WTC11 (cell line): ENCODE results near the gene ZFPL1. TPM values are rescaled to one million over a fixed set of nuclear protein-coding genes. Genes with fewer than 3 reads are reported as not detected.

Source experiments
- ATF6 ChIP-seq: sonication (generic); formaldehyde crosslinking; IDR thresholded peaks from 2 replicates; pipeline ENCODE4 v1.8.1; 2023; ENCODE audit warnings: mild to moderate bottlenecking, missing genetic modification reagents
- E2F4 ChIP-seq: sonication (generic); formaldehyde crosslinking; IDR thresholded peaks from 2 replicates; pipeline ENCODE4 v1.8.1; 2022; ENCODE audit warnings: low read depth, mild to moderate bottlenecking, moderate library complexity, missing genetic modification reagents, borderline replicate concordance
- ELF4 ChIP-seq: sonication (generic); formaldehyde crosslinking; IDR thresholded peaks from 2 replicates; pipeline ENCODE4 v1.8.1; 2022; ENCODE audit warnings: low read depth, mild to moderate bottlenecking, moderate library complexity, missing genetic modification reagents
- ETV6 ChIP-seq: sonication (generic); formaldehyde crosslinking; IDR thresholded peaks from 2 replicates; pipeline ENCODE4 v1.8.1; 2022; ENCODE audit warnings: mild to moderate bottlenecking, missing genetic modification reagents
- FOXP1 ChIP-seq: sonication (generic); formaldehyde crosslinking; IDR thresholded peaks from 2 replicates; pipeline ENCODE4 v1.8.0; 2022; ENCODE audit warnings: missing genetic modification reagents, mild to moderate bottlenecking, moderate library complexity, borderline replicate concordance
- GTF2I ChIP-seq: fragments of 250-450 bp; sonication (Bioruptor Pico); conservative IDR thresholded peaks from 2 replicates; pipeline ENCODE4 v1.4.0; 2021; ENCODE audit warnings: mild to moderate bottlenecking
- IRF1 ChIP-seq: sonication (generic); formaldehyde crosslinking; IDR thresholded peaks from 2 replicates; pipeline ENCODE4 v1.8.0; 2023; ENCODE audit warnings: missing genetic modification reagents
- JUN ChIP-seq: sonication (generic); formaldehyde crosslinking; IDR thresholded peaks from 2 replicates; pipeline ENCODE4 v1.8.0; 2023; ENCODE audit warnings: mild to moderate bottlenecking, missing genetic modification reagents
- RELA ChIP-seq: sonication (generic); formaldehyde crosslinking; IDR thresholded peaks from 2 replicates; pipeline ENCODE4 v1.8.1; 2022; ENCODE audit warnings: missing genetic modification reagents, mild to moderate bottlenecking, borderline replicate concordance
- SOX15 ChIP-seq: fragments of 250-450 bp; sonication (Bioruptor Pico); IDR thresholded peaks from 2 replicates; pipeline ENCODE4 v1.9.0; 2021; ENCODE audit warnings: mild to moderate bottlenecking
- TCF7 ChIP-seq: sonication (generic); formaldehyde crosslinking; IDR thresholded peaks from 2 replicates; pipeline ENCODE4 v1.8.0; 2022; ENCODE audit warnings: mild to moderate bottlenecking, low read depth, missing genetic modification reagents, moderate library complexity
- TP53 ChIP-seq: sonication (generic); formaldehyde crosslinking; IDR thresholded peaks from 2 replicates; pipeline ENCODE4 v1.8.1; 2023; ENCODE audit warnings: mild to moderate bottlenecking, missing genetic modification reagents
- ZNF423 ChIP-seq: fragments of 250-450 bp; sonication (Bioruptor Pico); IDR thresholded peaks from 2 replicates; pipeline ENCODE4 v2.1.2; 2022; ENCODE audit warnings: mild to moderate bottlenecking, moderate library complexity
- total RNA-seq: library from RNA; stranded (reverse); gene quantifications from 3 replicates; pipeline ENCODE4 v1.2.3, GENCODE V29; 2021
- TF ChIP-seq, protein P1 (sequence below): sonication (generic); formaldehyde crosslinking; IDR thresholded peaks from 2 replicates; pipeline ENCODE4 v1.8.1; 2023; ENCODE audit warnings: mild to moderate bottlenecking, moderate library complexity, missing genetic modification reagents
- TF ChIP-seq, protein P2 (sequence below): fragments of 250-450 bp; sonication (Bioruptor Pico); IDR thresholded peaks from 2 replicates; pipeline ENCODE4 v1.8.0; 2021; ENCODE audit warnings: mild to moderate bottlenecking
- TF ChIP-seq, protein P3 (sequence below): fragments of 250-450 bp; sonication (Bioruptor Pico); conservative IDR thresholded peaks from 2 replicates; pipeline ENCODE4 v1.9.0; 2021; ENCODE audit warnings: mild to moderate bottlenecking
- TF ChIP-seq, protein P4 (sequence below): sonication (generic); formaldehyde crosslinking; IDR thresholded peaks from 2 replicates; pipeline ENCODE4 v1.8.0; 2023; ENCODE audit warnings: mild to moderate bottlenecking, missing genetic modification reagents
- TF ChIP-seq, protein P5 (sequence below): sonication (generic); formaldehyde crosslinking; IDR thresholded peaks from 2 replicates; pipeline ENCODE4 v1.8.1; 2022; ENCODE audit warnings: missing genetic modification reagents, borderline replicate concordance
- TF ChIP-seq, protein P6 (sequence below): fragments of 250-450 bp; sonication (Bioruptor Pico); IDR thresholded peaks from 2 replicates; pipeline ENCODE4 v1.9.0; 2021; ENCODE audit warnings: mild to moderate bottlenecking

ZFPL1 gene
- total RNA-seq, 1 experiment from 2014 or later = 33.8 TPM

GRCh38 chr11:65040847-65041622 lies 43.0 kb upstream of the ZFPL1 start, which contains the start of gene SAC3D1 (continued):
- TF ChIP-seq ETV6 (CRISPR knock-in tag) (peak; percentile 66), E2F4 (CRISPR knock-in tag) (0 out of 2 replicates have a peak, but pooled peaks have one; percentile 62), ELF4 (CRISPR knock-in tag) (no peak), ATF6 (CRISPR knock-in tag) (no peak), GTF2I (CRISPR knock-in tag) (no peak), FOXP1 (CRISPR knock-in tag) (peak; percentile 81), JUN (CRISPR knock-in tag) (peak; percentile 40; the same call in 1 of the 2 replicates), RELA (CRISPR knock-in tag) (peak; percentile 92; the same call in 1 of the 2 replicates), SOX15 (no peak), TP53 (CRISPR knock-in tag) (peak; percentile 94), ZNF423 (CRISPR knock-in tag) (no peak), TCF7 (CRISPR knock-in tag) (no peak; the same call in 1 of the 2 replicates), IRF1 (CRISPR knock-in tag) (0 out of 2 replicates have a peak, but pooled peaks have one; percentile 49)
- TF ChIP-seq, protein P1, sequence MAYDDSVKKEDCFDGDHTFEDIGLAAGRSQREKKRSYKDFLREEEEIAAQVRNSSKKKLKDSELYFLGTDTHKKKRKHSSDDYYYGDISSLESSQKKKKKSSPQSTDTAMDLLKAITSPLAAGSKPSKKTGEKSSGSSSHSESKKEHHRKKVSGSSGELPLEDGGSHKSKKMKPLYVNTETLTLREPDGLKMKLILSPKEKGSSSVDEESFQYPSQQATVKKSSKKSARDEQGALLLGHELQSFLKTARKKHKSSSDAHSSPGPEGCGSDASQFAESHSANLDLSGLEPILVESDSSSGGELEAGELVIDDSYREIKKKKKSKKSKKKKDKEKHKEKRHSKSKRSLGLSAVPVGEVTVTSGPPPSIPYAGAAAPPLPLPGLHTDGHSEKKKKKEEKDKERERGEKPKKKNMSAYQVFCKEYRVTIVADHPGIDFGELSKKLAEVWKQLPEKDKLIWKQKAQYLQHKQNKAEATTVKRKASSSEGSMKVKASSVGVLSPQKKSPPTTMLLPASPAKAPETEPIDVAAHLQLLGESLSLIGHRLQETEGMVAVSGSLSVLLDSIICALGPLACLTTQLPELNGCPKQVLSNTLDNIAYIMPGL (CRISPR knock-in tag) = peak; percentile 89
- TF ChIP-seq, protein P2, sequence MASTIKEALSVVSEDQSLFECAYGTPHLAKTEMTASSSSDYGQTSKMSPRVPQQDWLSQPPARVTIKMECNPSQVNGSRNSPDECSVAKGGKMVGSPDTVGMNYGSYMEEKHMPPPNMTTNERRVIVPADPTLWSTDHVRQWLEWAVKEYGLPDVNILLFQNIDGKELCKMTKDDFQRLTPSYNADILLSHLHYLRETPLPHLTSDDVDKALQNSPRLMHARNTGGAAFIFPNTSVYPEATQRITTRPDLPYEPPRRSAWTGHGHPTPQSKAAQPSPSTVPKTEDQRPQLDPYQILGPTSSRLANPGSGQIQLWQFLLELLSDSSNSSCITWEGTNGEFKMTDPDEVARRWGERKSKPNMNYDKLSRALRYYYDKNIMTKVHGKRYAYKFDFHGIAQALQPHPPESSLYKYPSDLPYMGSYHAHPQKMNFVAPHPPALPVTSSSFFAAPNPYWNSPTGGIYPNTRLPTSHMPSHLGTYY (CRISPR knock-in tag) = no peak
- TF ChIP-seq, protein P3, sequence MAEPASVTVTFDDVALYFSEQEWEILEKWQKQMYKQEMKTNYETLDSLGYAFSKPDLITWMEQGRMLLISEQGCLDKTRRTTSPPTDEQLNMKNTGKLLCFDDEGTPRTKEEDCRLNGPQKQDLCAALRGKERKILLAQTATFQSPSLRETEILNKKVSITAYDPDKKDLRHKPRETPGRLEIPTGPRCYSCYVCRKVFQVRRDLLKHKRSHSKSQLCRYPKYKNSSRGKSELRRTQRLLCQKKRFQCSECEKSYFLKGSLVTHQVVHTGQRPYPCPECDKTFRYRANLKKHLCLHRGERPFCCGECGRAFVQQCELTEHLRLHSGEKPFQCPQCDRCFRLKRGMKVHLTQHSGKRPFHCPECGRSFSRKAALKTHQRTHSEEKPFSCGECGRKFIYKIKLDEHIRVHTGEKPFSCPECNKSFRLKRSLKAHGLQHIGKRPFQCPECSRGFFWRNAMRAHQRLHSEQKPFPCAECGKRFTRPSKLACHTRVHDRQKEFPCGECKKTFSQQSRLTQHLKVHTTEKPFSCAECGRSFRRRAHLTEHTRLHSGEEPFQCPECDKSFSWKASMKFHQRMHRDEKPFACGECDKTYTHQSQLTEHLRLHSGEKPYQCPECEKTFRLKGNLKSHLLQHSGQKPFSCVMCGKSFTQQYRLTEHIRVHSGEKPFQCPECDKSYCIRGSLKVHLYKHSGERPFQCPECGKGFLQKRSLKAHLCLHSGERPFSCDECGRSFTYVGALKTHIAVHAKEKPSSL (CRISPR knock-in tag) = no peak
- TF ChIP-seq, protein P4, sequence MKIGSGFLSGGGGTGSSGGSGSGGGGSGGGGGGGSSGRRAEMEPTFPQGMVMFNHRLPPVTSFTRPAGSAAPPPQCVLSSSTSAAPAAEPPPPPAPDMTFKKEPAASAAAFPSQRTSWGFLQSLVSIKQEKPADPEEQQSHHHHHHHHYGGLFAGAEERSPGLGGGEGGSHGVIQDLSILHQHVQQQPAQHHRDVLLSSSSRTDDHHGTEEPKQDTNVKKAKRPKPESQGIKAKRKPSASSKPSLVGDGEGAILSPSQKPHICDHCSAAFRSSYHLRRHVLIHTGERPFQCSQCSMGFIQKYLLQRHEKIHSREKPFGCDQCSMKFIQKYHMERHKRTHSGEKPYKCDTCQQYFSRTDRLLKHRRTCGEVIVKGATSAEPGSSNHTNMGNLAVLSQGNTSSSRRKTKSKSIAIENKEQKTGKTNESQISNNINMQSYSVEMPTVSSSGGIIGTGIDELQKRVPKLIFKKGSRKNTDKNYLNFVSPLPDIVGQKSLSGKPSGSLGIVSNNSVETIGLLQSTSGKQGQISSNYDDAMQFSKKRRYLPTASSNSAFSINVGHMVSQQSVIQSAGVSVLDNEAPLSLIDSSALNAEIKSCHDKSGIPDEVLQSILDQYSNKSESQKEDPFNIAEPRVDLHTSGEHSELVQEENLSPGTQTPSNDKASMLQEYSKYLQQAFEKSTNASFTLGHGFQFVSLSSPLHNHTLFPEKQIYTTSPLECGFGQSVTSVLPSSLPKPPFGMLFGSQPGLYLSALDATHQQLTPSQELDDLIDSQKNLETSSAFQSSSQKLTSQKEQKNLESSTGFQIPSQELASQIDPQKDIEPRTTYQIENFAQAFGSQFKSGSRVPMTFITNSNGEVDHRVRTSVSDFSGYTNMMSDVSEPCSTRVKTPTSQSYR (CRISPR knock-in tag) = no peak
- TF ChIP-seq, protein P5, sequence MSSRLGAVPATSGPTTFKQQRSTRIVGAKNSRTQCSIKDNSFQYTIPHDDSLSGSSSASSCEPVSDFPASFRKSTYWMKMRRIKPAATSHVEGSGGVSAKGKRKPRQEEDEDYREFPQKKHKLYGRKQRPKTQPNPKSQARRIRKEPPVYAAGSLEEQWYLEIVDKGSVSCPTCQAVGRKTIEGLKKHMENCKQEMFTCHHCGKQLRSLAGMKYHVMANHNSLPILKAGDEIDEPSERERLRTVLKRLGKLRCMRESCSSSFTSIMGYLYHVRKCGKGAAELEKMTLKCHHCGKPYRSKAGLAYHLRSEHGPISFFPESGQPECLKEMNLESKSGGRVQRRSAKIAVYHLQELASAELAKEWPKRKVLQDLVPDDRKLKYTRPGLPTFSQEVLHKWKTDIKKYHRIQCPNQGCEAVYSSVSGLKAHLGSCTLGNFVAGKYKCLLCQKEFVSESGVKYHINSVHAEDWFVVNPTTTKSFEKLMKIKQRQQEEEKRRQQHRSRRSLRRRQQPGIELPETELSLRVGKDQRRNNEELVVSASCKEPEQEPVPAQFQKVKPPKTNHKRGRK = no peak
- TF ChIP-seq, protein P6, sequence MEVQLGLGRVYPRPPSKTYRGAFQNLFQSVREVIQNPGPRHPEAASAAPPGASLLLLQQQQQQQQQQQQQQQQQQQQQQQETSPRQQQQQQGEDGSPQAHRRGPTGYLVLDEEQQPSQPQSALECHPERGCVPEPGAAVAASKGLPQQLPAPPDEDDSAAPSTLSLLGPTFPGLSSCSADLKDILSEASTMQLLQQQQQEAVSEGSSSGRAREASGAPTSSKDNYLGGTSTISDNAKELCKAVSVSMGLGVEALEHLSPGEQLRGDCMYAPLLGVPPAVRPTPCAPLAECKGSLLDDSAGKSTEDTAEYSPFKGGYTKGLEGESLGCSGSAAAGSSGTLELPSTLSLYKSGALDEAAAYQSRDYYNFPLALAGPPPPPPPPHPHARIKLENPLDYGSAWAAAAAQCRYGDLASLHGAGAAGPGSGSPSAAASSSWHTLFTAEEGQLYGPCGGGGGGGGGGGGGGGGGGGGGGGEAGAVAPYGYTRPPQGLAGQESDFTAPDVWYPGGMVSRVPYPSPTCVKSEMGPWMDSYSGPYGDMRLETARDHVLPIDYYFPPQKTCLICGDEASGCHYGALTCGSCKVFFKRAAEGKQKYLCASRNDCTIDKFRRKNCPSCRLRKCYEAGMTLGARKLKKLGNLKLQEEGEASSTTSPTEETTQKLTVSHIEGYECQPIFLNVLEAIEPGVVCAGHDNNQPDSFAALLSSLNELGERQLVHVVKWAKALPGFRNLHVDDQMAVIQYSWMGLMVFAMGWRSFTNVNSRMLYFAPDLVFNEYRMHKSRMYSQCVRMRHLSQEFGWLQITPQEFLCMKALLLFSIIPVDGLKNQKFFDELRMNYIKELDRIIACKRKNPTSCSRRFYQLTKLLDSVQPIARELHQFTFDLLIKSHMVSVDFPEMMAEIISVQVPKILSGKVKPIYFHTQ (CRISPR knock-in tag) = no peak
